ENCODE data around the gene CCNG2. TPM values are rescaled to one million over a fixed set of nuclear protein-coding genes. Genes with fewer than 3 reads are reported as not detected.

The CCNG2 gene
- total RNA-seq, 1 donor = 11.6 TPM

- DNase-seq (ENCODE audit: low read depth in 2 of 3, low spot score in 2 of 3) = peak in 1 of 3 donors; percentile 21
These were observed 17.4 kb downstream of the CCNG2 start for GRCh38 chr4:77174426-77174825.

DNA sequence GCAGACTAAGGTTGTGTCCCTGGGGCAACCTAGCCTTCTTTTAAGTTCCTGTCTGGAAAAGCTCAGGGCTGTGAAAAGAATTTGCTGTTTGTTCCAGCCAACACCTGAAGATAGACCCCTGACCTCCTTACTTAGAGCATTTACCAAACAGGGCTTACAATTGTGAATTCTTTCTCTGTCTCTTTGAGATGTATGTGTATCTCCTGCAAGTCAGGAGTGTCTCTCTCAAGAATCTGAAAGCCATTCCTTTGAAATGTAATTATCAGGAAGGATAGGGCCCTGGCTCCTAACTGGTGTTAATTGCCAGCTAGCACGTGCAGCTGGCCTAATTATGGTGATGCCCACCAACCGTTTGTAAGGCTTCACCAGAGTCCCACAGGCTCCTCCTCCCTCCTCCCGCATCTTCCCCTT is 18.2 kb downstream of the CCNG2 start:
- DNase-seq (ENCODE audit: low read depth in 2 of 3, low spot score in 2 of 3) = no peak

- no peak for DNase-seq (ENCODE audit: low read depth in 2 of 3, low spot score in 2 of 3)
These were observed 19.6 kb downstream of the CCNG2 start for GRCh38 chr4:77176640-77177039.

DNA sequence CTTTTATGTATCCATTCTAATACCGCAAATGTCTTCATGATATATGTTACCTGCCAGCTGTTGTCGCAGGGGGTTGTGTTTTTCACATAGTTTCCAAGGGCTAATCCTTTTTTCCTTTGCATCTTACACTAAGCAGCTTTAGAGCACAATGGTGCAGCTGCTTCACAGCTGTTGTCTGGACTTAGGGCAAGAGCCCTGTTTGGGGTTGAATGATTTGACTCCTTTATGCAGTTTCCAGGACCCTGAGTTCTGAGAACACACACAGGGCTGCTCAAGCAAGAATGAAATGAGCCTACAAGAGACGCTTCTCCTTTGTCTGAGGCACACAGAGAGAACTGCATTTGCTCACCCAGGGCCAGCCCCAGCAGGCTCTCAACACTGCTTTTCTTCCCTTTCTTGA is 20.2 kb downstream of the CCNG2 start:
- no peak for DNase-seq (ENCODE audit: low read depth in 2 of 3, low spot score in 2 of 3)

- DNase-seq (ENCODE audit: low read depth in 2 of 3, low spot score in 2 of 3) = no peak
These were observed 21.6 kb downstream of the CCNG2 start for GRCh38 chr4:77178560-77178959.

- no peak for DNase-seq (ENCODE audit: low read depth in 2 of 3, low spot score in 2 of 3)
These were observed 22.5 kb downstream of the CCNG2 start for GRCh38 chr4:77179519-77179918.

DNA sequence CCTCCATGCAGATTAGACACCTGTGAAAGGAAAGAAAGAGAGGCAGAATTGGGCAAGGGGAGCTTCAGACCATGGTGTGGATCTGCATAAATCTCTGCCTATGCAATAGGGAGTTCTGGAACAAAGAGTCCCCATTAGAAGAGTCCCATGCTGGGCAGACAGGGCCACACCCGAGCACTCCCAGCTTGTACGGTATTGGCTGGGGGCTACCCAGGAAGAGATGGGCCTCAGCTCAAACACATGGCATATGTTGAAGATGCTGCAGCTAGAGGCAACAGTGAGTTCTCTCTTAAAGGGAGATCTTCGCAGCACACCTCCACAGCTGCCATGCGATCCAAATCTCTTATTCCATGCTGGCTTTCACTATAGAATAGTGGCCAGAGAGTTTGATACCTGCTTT is 24.7 kb downstream of the CCNG2 start:
- DNase-seq (ENCODE audit: low read depth in 2 of 3, low spot score in 2 of 3) = no peak

- DNase-seq (ENCODE audit: low read depth in 2 of 3, low spot score in 2 of 3) = no peak
These were observed 26.9 kb downstream of the CCNG2 start for GRCh38 chr4:77183777-77184420.

GRCh38 chr4:77184974-77185373 is 28.0 kb downstream of the CCNG2 start:
- no peak for DNase-seq (ENCODE audit: low read depth in 2 of 3, low spot score in 2 of 3)

DNA sequence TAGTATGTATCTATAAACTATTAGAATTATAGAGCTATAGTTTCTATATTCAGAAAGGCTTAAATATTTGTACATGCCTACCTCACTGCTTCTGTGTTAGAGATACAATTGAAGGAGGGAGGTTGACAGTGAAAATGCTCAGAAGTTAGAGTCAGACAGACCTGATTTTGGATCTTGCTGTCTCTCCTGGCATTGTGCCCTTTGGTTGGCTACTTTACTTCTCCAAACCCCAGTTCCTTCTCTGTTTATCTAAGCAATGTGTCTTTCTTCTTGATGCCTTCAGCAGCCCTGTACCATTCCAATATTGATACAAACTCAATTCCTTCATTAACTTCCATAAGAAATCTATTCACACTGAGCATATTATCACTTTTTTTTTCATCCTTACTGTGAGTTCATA is 28.7 kb downstream of the CCNG2 start:
- DNase-seq (ENCODE audit: low read depth in 2 of 3, low spot score in 2 of 3) = no peak

DNA sequence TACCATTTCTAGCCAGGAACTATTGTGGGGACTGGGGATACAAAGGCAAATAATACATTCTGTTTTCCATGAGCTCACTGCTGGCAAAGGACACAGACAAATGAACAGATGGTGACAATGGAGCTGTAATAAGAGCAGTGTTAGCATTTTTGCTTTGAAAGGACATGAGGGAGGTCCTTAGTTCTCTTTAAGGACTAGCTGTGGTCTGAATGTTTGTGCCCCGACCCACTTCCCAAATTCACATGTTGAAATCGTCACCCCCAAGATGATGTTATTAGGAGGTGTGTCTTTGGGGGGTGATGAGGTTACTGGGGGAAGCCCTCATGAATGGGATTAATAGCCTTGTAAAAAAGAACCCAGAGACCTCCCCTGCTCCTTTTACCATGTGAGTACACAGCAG is 30.3 kb downstream of the CCNG2 start:
- DNase-seq (ENCODE audit: low read depth in 2 of 3, low spot score in 2 of 3) = peak in 1 of 3 donors; percentile 13

- no peak for DNase-seq (ENCODE audit: low read depth in 2 of 3, low spot score in 2 of 3)
These were observed 31.7 kb downstream of the CCNG2 start for GRCh38 chr4:77188498-77189220.

DNA sequence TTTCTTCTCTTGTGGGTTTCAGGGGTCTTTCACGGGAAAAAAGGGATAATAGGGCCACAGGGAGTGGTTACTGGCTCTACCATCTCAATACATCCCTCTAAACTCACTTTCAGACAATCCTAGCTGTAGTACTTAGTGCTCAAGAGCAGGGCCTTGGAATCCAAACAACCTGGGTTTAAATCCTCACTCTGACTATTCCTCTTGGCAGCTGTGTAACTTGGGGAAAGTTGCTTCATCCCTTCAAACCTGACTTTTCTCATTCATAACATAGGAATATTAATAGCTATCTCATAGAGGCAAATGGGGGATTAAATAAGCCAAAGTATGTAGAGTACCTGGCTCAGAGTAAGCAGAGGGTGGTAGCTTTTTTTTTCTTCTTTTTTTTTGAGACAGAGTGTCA is 32.4 kb downstream of the CCNG2 start:
- DNase-seq (ENCODE audit: low read depth in 2 of 3, low spot score in 2 of 3) = no peak

DNA sequence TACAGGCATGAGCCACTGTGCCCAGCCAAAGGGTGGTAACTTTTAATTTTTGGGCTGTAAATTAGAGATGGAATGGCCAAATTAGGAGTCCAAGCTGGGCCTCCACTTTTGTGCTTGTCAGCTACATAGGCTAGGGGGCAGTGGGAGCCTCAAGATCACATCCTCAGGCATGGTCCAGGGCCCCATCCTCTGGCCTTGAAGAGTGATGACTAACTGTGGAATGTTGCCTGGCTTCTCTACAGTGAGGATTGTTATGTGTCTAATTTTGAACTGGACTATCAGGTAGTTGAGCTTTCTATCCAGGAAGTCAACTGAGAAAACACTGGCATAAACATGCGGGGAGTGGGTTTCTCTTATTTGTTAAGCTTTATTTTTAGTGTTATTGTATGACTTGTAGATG is 33.0 kb downstream of the CCNG2 start:
- DNase-seq (ENCODE audit: low read depth in 2 of 3, low spot score in 2 of 3) = no peak

DNA sequence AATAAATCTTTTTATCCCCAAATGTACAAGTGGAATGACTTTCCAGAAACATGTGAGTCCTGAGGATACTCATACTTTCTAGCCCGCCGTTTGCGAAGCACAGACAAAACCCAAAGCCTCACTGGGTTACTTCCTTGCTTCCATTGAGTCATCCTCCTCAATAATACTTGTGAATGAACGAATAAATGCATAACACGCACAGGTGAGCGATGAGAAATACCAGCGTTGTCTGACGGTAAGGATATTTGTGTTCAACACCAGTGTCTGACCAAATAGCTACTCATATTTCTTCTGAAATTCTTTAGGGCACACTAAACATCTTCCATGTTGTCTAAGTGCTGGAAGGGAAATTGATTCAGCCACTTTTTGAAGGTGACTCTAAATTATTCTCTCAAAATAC is 36.0 kb downstream of the CCNG2 start:
- no peak for DNase-seq (ENCODE audit: low read depth in 2 of 3, low spot score in 2 of 3)

DNA sequence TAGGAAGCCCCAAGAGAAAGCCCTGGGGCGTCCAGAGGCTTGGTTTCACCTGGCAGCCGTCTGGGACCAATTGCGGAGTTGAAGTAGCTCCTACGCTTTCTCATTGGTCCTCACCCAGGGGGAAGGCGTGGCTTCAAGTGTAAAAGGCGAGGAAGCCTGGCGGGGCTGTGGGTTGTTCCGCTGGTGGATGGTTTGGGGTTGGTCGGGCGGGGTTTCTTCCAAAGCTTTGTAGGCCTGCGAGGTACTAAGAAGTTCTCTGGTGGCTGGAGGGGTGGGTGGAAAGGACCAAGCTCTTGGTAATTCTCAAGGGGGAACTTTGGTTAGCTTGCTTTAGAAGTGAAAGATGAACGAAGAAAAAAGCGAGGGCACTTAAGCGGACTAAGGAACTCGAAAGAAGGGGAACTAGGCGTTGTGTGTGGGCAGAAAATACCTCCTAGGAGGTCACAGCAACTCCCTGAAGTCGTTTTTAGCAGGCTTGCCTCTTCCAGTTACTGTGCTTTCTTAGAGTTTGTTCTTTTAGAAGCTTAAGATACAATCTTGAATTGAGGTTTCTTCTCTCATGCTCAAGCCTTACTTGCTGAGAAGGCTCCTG is 36.6 kb downstream of the CCNG2 start:
- DNase-seq (ENCODE audit: low read depth in 2 of 3, low spot score in 2 of 3) = peak; percentile 37 to 91 (median 83)

DNA sequence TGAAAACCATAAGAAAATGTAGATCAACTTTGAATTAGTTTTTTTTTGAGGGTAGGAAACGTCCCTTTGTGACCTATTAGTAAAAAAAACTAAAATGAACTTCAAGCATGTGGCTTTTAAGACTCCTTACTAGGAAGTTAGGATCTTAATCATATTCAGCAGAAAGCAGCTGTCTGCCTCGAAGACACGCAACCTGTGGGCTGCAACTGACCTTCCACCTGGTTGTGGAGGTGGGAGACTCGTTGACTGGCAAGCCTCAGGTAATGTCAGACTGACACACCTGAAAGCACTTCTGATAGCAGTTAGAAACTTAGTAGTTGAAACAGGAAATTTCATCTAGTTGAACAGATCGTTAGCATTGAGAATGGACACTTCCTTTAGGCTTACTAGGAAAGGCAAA is 37.4 kb downstream of the CCNG2 start:
- DNase-seq (ENCODE audit: low read depth in 2 of 3, low spot score in 2 of 3) = no peak

GRCh38 chr4:77194989-77195388 is 38.0 kb downstream of the CCNG2 start:
- no peak for DNase-seq (ENCODE audit: low read depth in 2 of 3, low spot score in 2 of 3)

- DNase-seq (ENCODE audit: low read depth in 2 of 3, low spot score in 2 of 3) = peak in 2 of 3 donors; percentile 47 to 92
These were observed 39.9 kb downstream of the CCNG2 start for GRCh38 chr4:77196866-77197265.

DNA sequence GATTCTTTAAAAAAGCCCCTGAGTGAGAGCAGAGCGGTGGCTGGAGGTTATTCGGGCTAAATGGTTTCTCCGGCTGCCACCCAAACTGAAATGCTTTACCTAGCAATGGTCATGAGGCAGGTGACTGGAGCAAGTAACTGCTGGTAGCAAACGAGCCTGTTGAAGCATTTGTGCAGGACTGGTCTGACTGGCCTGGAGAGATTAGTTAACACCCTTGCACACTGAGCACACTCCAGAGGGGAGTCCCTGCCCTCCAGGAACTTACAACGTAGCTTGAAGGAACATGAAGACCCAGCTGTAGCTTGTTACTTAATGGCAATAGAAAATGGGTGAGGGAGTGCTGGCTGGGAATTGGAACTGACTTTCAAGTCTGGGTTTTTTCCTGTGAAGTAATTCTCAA is 40.4 kb downstream of the CCNG2 start:
- no peak for DNase-seq (ENCODE audit: low read depth in 2 of 3, low spot score in 2 of 3)

DNA sequence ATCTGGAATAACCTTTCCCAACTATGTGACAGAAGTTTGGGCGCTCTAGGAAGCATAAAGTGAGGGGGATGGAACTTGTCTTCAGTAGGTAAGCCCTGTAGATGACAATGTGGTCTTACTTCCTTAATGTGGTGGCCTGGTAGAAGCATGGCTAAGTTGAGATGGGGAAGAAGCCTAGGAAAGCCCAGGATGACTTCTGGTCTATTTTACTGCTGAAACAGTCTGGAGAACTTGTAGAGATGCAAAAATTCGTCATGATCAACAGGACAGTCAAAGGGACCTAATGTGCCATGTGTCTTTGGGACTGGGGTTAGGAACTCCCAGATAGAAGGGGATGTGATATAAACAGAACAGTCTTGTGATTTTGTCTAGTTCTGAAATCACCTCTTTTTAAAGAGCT is 40.8 kb downstream of the CCNG2 start:
- DNase-seq (ENCODE audit: low read depth in 2 of 3, low spot score in 2 of 3) = no peak

- DNase-seq (ENCODE audit: low read depth in 2 of 3, low spot score in 2 of 3) = no peak
These were observed 42.3 kb downstream of the CCNG2 start for GRCh38 chr4:77199276-77199675.

Data from hematopoietic multipotent progenitor cell (in vitro differentiated cells).